GM23338 (cell line): Measurements from ENCODE around the gene TGM2. TPM values are rescaled to one million over a fixed set of nuclear protein-coding genes. Genes with fewer than 3 reads are reported as not detected.

Source experiments
- ATAC-seq: fragments of 200-7000 bp; cut with Tn5 transposase; 3 replicates; pipeline ENCODE4 v1.9.1; 2020
- DNase-seq: peaks from one replicate; pipeline ENCODE4 v3.0.0-alpha.2; 2015; ENCODE audit warnings: low spot score
- H2AFZ ChIP-seq: fragments of 200-600 bp; sonication (generic); 2 replicates; pipeline ENCODE4 v1.8.0; 2016; ENCODE audit warnings: antibody characterized with exemption, mild to moderate bottlenecking, moderate library complexity
- H3F3A ChIP-seq: fragments of 200-600 bp; sonication (generic); replicated peaks from 2 replicates; pipeline ENCODE4 v1.8.0; 2017; ENCODE audit warnings: antibody characterized with exemption, mixed run types, low read depth
- H3K27ac ChIP-seq: fragments of 200-600 bp; sonication (generic); 2 replicates; pipeline ENCODE4 v1.6.1; 2016; ENCODE audit warnings: low read depth
- H3K27me3 ChIP-seq: fragments of 200-600 bp; sonication (generic); 2 replicates; pipeline ENCODE4 v1.8.0; 2016; ENCODE audit warnings: mild to moderate bottlenecking, mixed run types, moderate library complexity; ENCODE audit not compliant: insufficient read depth
- H3K36me3 ChIP-seq: fragments of 200-600 bp; sonication (generic); 2 replicates; pipeline ENCODE4 v1.8.0; 2016; ENCODE audit warnings: mild to moderate bottlenecking; ENCODE audit not compliant: insufficient read depth
- H3K4me1 ChIP-seq: fragments of 200-600 bp; sonication (generic); 2 replicates; pipeline ENCODE4 v1.8.0; 2016; ENCODE audit warnings: mild to moderate bottlenecking, moderate library complexity; ENCODE audit not compliant: insufficient read depth
- H3K4me2 ChIP-seq: fragments of 200-600 bp; sonication (generic); 2 replicates; pipeline ENCODE4 v1.7.1; 2017; ENCODE audit warnings: mixed run types
- H3K4me3 ChIP-seq: fragments of 200-600 bp; sonication (generic); 2 replicates; pipeline ENCODE4 v1.6.1; 2016; ENCODE audit warnings: mixed run types
- H3K79me2 ChIP-seq: fragments of 200-600 bp; sonication (generic); replicated peaks from 2 replicates; pipeline ENCODE4 v1.8.0; 2017; ENCODE audit warnings: mild to moderate bottlenecking; ENCODE audit not compliant: insufficient read depth
- H3K9me2 ChIP-seq: fragments of 200-600 bp; sonication (generic); 2 replicates; pipeline ENCODE4 v1.8.0; 2017; ENCODE audit not compliant: insufficient read depth
- H4K20me1 ChIP-seq: fragments of 200-600 bp; sonication (generic); replicated peaks from 2 replicates; pipeline ENCODE4 v1.8.0; 2017; ENCODE audit warnings: mild to moderate bottlenecking; ENCODE audit not compliant: insufficient read depth
- H3K27ac Mint-ChIP-seq: 2 replicates; pipeline ENCODE4 v1.8.0; 2020; ENCODE audit warnings: inconsistent platforms, mild to moderate bottlenecking, moderate library complexity, mixed read lengths
- H3K27me3 Mint-ChIP-seq: 3 replicates; pipeline ENCODE4 v1.8.0; 2022; ENCODE audit warnings: low read depth, mild to moderate bottlenecking, moderate library complexity, mixed read lengths, inconsistent platforms; ENCODE audit not compliant: insufficient read depth, poor library complexity
- H3K36me3 Mint-ChIP-seq: 3 replicates; pipeline ENCODE4 v1.8.0; 2021; ENCODE audit warnings: low read depth, mild to moderate bottlenecking, inconsistent platforms, moderate library complexity, mixed read lengths
- H3K4me1 Mint-ChIP-seq: 3 replicates; pipeline ENCODE4 v1.8.0; 2020; ENCODE audit warnings: mild to moderate bottlenecking, inconsistent platforms, mixed read lengths
- H3K4me3 Mint-ChIP-seq: 3 replicates; pipeline ENCODE4 v1.8.0; 2021; ENCODE audit warnings: moderate library complexity, mild to moderate bottlenecking, inconsistent platforms, mixed read lengths
- H3K9me3 Mint-ChIP-seq: 3 replicates; pipeline ENCODE4 v1.8.0; 2020; ENCODE audit warnings: moderate library complexity, mild to moderate bottlenecking, inconsistent platforms, mixed read lengths
- CREB1 ChIP-seq: fragments of 250-450 bp; sonication (Bioruptor Pico); IDR thresholded peaks from 2 replicates; pipeline ENCODE4 v1.5.0; 2020; ENCODE audit warnings: low read depth, mild to moderate bottlenecking, moderate library complexity
- EZH2 ChIP-seq: fragments of 200-600 bp; sonication (generic); IDR thresholded peaks from one replicate; pipeline ENCODE4 v1.8.0; 2017; ENCODE audit warnings: antibody characterized with exemption, mild to moderate bottlenecking, low read depth; ENCODE audit not compliant: unreplicated experiment
- EZH2phosphoT487 ChIP-seq: fragments of 200-600 bp; sonication (generic); IDR thresholded peaks from one replicate; pipeline ENCODE4 v1.8.1; 2018; ENCODE audit warnings: antibody characterized with exemption; ENCODE audit not compliant: unreplicated experiment
- POLR2AphosphoS5 ChIP-seq: IDR thresholded peaks from 2 replicates; pipeline ENCODE4 v1.6.1; 2016; ENCODE audit warnings: antibody characterized with exemption, low read depth
- STAT1 ChIP-seq: IDR thresholded peaks from one replicate; pipeline ENCODE4 v1.6.1; 2016; ENCODE audit warnings: antibody characterized with exemption; ENCODE audit not compliant: unreplicated experiment
- ZNF114 ChIP-seq: fragments of 250-450 bp; sonication (Bioruptor Pico); IDR thresholded peaks from 2 replicates; pipeline ENCODE4 v1.5.0; 2020; ENCODE audit warnings: mild to moderate bottlenecking, moderate library complexity
- polyA plus RNA-seq: library from polyadenylated mRNA; unstranded; fragments of >200 nt; fragmentation: Nextera tagmentation; extraction: Ambion mirVana; gene quantifications from 2 replicates; pipeline ENCODE4 v1.2.1, GENCODE V29; 2016
- total RNA-seq: library from RNA; depleted of rRNA; stranded (reverse); fragments of >200 nt; shearing (Covaris generic); gene quantifications from 2 replicates; pipeline ENCODE4 v1.2.3, GENCODE V29; 2014
- TF ChIP-seq, protein P1 (sequence below), 2 experiments: fragments of 200-600 bp in 1 of 2; sonication (generic) in 1 of 2; conservative IDR thresholded peaks; 2 replicates each; pipeline versions ENCODE4 v1.5.1 to v1.6.1; 2016 to 2017; ENCODE audit warnings: antibody characterized with exemption in 2 of 2, low read depth in 2 of 2, mild to moderate bottlenecking in 2 of 2, moderate library complexity in 1 of 2
- TF ChIP-seq, protein P2 (sequence below): IDR thresholded peaks from one replicate; pipeline ENCODE4 v1.6.1; 2018; ENCODE audit warnings: antibody characterized with exemption; ENCODE audit not compliant: unreplicated experiment
- TF ChIP-seq, protein P3 (sequence below): fragments of 250-450 bp; sonication (Bioruptor Pico); IDR thresholded peaks from 2 replicates; pipeline ENCODE4 v1.5.0; 2020; ENCODE audit warnings: mild to moderate bottlenecking, moderate library complexity

Gene TGM2
- total and polyA plus RNA-seq, 2 experiments from 2014 or later = 0.45 to 1.0 TPM

DNA sequence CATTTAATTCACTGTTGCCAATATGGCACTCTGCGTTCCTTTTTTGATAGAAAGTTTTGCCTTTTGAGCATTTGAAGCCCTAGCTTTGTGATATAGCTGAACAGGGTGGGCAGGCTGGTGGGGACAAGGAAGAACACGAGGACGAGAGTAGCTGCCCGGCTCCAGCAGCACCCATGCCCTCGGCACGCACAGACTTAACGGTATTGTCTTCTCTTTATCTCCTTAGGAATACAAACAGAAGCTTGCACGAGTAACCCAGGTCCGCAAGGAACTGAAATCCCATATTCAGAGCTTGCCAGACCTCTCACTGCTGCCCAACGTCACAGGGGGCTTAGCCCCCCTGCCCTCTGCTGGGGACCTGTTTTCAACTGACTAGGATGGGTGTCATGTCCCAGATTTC lies 75.6 kb downstream of the TGM2 start:
- Histone ChIP-seq H3K4me2 (no peak overlapping the region), H3K4me1 (no peaks in the 10 kb centered on the region), H2AFZ (no peak overlapping the region), H3K36me3 (peaks cover 3% of the 10 kb centered on the region; the same call in 1 of the 2 replicates), H3K4me3 (no peak overlapping the region), H3K79me2 (no peaks in the 10 kb centered on the region; the same call in 1 of the 2 replicates), H3K27me3 (no peaks in the 10 kb centered on the region), H3F3A (no peaks in the 10 kb centered on the region), H4K20me1 (peaks cover 10% of the 10 kb centered on the region), H3K27ac (no peak overlapping the region), H3K9me2 (no peaks in the 10 kb centered on the region)
- TF ChIP-seq, protein P1, sequence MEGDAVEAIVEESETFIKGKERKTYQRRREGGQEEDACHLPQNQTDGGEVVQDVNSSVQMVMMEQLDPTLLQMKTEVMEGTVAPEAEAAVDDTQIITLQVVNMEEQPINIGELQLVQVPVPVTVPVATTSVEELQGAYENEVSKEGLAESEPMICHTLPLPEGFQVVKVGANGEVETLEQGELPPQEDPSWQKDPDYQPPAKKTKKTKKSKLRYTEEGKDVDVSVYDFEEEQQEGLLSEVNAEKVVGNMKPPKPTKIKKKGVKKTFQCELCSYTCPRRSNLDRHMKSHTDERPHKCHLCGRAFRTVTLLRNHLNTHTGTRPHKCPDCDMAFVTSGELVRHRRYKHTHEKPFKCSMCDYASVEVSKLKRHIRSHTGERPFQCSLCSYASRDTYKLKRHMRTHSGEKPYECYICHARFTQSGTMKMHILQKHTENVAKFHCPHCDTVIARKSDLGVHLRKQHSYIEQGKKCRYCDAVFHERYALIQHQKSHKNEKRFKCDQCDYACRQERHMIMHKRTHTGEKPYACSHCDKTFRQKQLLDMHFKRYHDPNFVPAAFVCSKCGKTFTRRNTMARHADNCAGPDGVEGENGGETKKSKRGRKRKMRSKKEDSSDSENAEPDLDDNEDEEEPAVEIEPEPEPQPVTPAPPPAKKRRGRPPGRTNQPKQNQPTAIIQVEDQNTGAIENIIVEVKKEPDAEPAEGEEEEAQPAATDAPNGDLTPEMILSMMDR (conservative IDR thresholded peaks at IDR 0.05; ENCODE audit: low read depth in 2 of 2) = no peak
- TF ChIP-seq EZH2phosphoT487 = no peak
- TF ChIP-seq, protein P2, sequence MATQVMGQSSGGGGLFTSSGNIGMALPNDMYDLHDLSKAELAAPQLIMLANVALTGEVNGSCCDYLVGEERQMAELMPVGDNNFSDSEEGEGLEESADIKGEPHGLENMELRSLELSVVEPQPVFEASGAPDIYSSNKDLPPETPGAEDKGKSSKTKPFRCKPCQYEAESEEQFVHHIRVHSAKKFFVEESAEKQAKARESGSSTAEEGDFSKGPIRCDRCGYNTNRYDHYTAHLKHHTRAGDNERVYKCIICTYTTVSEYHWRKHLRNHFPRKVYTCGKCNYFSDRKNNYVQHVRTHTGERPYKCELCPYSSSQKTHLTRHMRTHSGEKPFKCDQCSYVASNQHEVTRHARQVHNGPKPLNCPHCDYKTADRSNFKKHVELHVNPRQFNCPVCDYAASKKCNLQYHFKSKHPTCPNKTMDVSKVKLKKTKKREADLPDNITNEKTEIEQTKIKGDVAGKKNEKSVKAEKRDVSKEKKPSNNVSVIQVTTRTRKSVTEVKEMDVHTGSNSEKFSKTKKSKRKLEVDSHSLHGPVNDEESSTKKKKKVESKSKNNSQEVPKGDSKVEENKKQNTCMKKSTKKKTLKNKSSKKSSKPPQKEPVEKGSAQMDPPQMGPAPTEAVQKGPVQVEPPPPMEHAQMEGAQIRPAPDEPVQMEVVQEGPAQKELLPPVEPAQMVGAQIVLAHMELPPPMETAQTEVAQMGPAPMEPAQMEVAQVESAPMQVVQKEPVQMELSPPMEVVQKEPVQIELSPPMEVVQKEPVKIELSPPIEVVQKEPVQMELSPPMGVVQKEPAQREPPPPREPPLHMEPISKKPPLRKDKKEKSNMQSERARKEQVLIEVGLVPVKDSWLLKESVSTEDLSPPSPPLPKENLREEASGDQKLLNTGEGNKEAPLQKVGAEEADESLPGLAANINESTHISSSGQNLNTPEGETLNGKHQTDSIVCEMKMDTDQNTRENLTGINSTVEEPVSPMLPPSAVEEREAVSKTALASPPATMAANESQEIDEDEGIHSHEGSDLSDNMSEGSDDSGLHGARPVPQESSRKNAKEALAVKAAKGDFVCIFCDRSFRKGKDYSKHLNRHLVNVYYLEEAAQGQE = no peak
- TF ChIP-seq STAT1 = no peak
- ATAC-seq = no peak
- no peak for DNase-seq
- H3K4me1 Mint-ChIP-seq = no peaks in the 10 kb centered on the region
- no peak overlapping the region for H3K27ac Mint-ChIP-seq
- H3K9me3 Mint-ChIP-seq = no peaks in the 10 kb centered on the region
- peaks cover 24% of the 10 kb centered on the region for H3K36me3 Mint-ChIP-seq
- no peaks in the 10 kb centered on the region for H3K27me3 Mint-ChIP-seq
- H3K4me3 Mint-ChIP-seq = no peak overlapping the region

DNA sequence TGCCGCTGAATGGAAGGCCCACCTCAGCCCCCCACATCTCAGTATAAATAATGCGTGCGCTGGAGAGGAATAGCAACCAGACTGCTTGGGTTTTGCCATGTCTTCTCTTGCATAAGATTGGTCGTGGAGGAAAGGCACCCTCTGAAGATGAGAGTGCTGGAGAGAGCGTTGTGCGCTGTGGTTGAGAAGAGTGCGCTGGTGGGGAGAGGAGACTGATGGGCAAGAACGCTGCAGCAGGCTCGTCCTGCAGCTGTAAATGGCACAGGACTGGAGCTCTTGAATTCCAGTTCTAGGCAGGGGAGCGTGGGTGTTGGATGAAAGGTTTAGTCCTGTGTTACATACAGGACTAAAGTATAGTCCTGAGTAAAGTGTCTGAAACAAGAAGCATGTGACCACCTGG lies 80.0 kb downstream of the TGM2 start:
- Histone ChIP-seq H3F3A (no peaks in the 10 kb centered on the region), H3K27me3 (no peaks in the 10 kb centered on the region), H2AFZ (no peak overlapping the region), H3K36me3 (peaks cover 3% of the 10 kb centered on the region; the same call in 1 of the 2 replicates), H3K4me2 (no peak overlapping the region), H3K9me2 (no peaks in the 10 kb centered on the region), H3K4me1 (no peaks in the 10 kb centered on the region), H3K4me3 (no peak overlapping the region), H3K79me2 (peaks cover 34% of the 10 kb centered on the region), H3K27ac (no peak overlapping the region), H4K20me1 (peaks cover 12% of the 10 kb centered on the region)
- Mint-ChIP-seq H3K9me3 (no peaks in the 10 kb centered on the region), H3K36me3 (peaks cover 30% of the 10 kb centered on the region), H3K27ac (no peak overlapping the region; the same call in 1 of the 2 replicates), H3K27me3 (no peaks in the 10 kb centered on the region), H3K4me1 (no peaks in the 10 kb centered on the region), H3K4me3 (no peak overlapping the region)
- DNase-seq (no peak), ATAC-seq (no peak)
- no peak for TF ChIP-seq ZNF114 (CRISPR knock-in tag)
- TF ChIP-seq CREB1 (CRISPR knock-in tag) = no peak
- no peak for TF ChIP-seq EZH2
- TF ChIP-seq, protein P3, sequence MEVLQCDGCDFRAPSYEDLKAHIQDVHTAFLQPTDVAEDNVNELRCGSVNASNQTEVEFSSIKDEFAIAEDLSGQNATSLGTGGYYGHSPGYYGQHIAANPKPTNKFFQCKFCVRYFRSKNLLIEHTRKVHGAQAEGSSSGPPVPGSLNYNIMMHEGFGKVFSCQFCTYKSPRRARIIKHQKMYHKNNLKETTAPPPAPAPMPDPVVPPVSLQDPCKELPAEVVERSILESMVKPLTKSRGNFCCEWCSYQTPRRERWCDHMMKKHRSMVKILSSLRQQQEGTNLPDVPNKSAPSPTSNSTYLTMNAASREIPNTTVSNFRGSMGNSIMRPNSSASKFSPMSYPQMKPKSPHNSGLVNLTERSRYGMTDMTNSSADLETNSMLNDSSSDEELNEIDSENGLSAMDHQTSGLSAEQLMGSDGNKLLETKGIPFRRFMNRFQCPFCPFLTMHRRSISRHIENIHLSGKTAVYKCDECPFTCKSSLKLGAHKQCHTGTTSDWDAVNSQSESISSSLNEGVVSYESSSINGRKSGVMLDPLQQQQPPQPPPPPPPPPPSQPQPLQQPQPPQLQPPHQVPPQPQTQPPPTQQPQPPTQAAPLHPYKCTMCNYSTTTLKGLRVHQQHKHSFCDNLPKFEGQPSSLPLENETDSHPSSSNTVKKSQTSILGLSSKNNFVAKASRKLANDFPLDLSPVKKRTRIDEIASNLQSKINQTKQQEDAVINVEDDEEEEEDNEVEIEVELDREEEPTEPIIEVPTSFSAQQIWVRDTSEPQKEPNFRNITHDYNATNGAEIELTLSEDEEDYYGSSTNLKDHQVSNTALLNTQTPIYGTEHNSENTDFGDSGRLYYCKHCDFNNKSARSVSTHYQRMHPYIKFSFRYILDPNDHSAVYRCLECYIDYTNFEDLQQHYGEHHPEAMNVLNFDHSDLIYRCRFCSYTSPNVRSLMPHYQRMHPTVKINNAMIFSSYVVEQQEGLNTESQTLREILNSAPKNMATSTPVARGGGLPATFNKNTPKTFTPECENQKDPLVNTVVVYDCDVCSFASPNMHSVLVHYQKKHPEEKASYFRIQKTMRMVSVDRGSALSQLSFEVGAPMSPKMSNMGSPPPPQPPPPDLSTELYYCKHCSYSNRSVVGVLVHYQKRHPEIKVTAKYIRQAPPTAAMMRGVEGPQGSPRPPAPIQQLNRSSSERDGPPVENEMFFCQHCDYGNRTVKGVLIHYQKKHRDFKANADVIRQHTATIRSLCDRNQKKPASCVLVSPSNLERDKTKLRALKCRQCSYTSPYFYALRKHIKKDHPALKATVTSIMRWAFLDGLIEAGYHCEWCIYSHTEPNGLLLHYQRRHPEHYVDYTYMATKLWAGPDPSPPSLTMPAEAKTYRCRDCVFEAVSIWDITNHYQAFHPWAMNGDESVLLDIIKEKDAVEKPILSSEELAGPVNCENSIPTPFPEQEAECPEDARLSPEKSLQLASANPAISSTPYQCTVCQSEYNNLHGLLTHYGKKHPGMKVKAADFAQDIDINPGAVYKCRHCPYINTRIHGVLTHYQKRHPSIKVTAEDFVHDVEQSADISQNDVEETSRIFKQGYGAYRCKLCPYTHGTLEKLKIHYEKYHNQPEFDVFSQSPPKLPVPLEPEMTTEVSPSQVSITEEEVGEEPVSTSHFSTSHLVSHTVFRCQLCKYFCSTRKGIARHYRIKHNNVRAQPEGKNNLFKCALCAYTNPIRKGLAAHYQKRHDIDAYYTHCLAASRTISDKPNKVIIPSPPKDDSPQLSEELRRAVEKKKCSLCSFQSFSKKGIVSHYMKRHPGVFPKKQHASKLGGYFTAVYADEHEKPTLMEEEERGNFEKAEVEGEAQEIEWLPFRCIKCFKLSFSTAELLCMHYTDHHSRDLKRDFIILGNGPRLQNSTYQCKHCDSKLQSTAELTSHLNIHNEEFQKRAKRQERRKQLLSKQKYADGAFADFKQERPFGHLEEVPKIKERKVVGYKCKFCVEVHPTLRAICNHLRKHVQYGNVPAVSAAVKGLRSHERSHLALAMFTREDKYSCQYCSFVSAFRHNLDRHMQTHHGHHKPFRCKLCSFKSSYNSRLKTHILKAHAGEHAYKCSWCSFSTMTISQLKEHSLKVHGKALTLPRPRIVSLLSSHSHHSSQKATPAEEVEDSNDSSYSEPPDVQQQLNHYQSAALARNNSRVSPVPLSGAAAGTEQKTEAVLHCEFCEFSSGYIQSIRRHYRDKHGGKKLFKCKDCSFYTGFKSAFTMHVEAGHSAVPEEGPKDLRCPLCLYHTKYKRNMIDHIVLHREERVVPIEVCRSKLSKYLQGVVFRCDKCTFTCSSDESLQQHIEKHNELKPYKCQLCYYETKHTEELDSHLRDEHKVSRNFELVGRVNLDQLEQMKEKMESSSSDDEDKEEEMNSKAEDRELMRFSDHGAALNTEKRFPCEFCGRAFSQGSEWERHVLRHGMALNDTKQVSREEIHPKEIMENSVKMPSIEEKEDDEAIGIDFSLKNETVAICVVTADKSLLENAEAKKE (CRISPR knock-in tag) = no peak
- TF ChIP-seq POLR2AphosphoS5 = no peak
